GM23248 (cell line): ENCODE measurements around the gene UCP3. TPM values are rescaled to one million over a fixed set of nuclear protein-coding genes. Genes with fewer than 3 reads are reported as not detected.

Source experiments
- DNase-seq: peaks from one replicate; pipeline ENCODE4 v3.0.0-alpha.2; 2015
- H2AFZ ChIP-seq: fragments of 200-600 bp; sonication (generic); 2 replicates; pipeline ENCODE4 v1.6.1; 2016; ENCODE audit warnings: antibody characterized with exemption
- H3F3A ChIP-seq: fragments of 200-600 bp; sonication (generic); 2 replicates; pipeline ENCODE4 v1.6.1; 2016; ENCODE audit warnings: mild to moderate bottlenecking, antibody characterized with exemption, mixed run types; ENCODE audit not compliant: insufficient read depth
- H3K27ac ChIP-seq: fragments of 200-600 bp; sonication (generic); 2 replicates; pipeline ENCODE4 v1.5.1; 2016; ENCODE audit warnings: mild to moderate bottlenecking
- H3K27me3 ChIP-seq: fragments of 200-600 bp; sonication (generic); replicated peaks from 2 replicates; pipeline ENCODE4 v1.6.1; 2016; ENCODE audit warnings: mild to moderate bottlenecking; ENCODE audit not compliant: insufficient read depth
- H3K36me3 ChIP-seq: fragments of 200-600 bp; sonication (generic); 2 replicates; pipeline ENCODE4 v1.6.1; 2016; ENCODE audit warnings: low read depth, mild to moderate bottlenecking
- H3K4me1 ChIP-seq: fragments of 200-600 bp; sonication (generic); 2 replicates; pipeline ENCODE4 v1.6.1; 2016; ENCODE audit warnings: mild to moderate bottlenecking; ENCODE audit not compliant: insufficient read depth
- H3K4me2 ChIP-seq: fragments of 200-600 bp; sonication (generic); one replicate; pipeline ENCODE4 v1.6.1; 2016; ENCODE audit warnings: mild to moderate bottlenecking; ENCODE audit not compliant: unreplicated experiment
- H3K4me3 ChIP-seq: fragments of 200-600 bp; sonication (generic); 2 replicates; pipeline ENCODE4 v1.5.1; 2016; ENCODE audit warnings: mild to moderate bottlenecking
- H3K79me2 ChIP-seq: fragments of 200-600 bp; sonication (generic); 2 replicates; pipeline ENCODE4 v1.6.1; 2016; ENCODE audit warnings: mild to moderate bottlenecking; ENCODE audit not compliant: insufficient read depth
- H3K9ac ChIP-seq: fragments of 200-600 bp; sonication (generic); 2 replicates; pipeline ENCODE4 v1.6.1; 2016; ENCODE audit warnings: mild to moderate bottlenecking
- H3K9me2 ChIP-seq: fragments of 200-600 bp; sonication (generic); 2 replicates; pipeline ENCODE4 v1.6.1; 2016; ENCODE audit warnings: mixed run types, mild to moderate bottlenecking, moderate library complexity; ENCODE audit not compliant: insufficient read depth
- H3K9me3 ChIP-seq: fragments of 200-600 bp; sonication (generic); one replicate; pipeline ENCODE4 v1.6.1; 2017; ENCODE audit warnings: low read depth
- H4K20me1 ChIP-seq: fragments of 200-600 bp; sonication (generic); 2 replicates; pipeline ENCODE4 v1.6.0; 2016; ENCODE audit not compliant: insufficient read depth
- EZH2 ChIP-seq: fragments of 200-600 bp; sonication (generic); IDR thresholded peaks from 2 replicates; pipeline ENCODE4 v1.6.1; 2018; ENCODE audit warnings: antibody characterized with exemption, mild to moderate bottlenecking; ENCODE audit not compliant: insufficient read depth, poor library complexity, severe bottlenecking
- EZH2phosphoT487 ChIP-seq: fragments of 200-600 bp; sonication (generic); IDR thresholded peaks from 2 replicates; pipeline ENCODE4 v1.6.1; 2018; ENCODE audit warnings: antibody characterized with exemption, moderate library complexity, mild to moderate bottlenecking, low read depth; ENCODE audit not compliant: insufficient read depth
- WGBS, 2 experiments: methylation state at CpG; one replicate each; pipeline ENCODE4 v1.1.6; 2015 to 2017; ENCODE audit warnings: low lambda C conversion rate in 2 of 2, low coverage in 1 of 2; ENCODE audit errors: missing lambda C conversion rate in 2 of 2; 5-methylcytosine and 5-hydroxymethylcytosine counted together
- in situ Hi-C: fragments of 300-500 bp; cut with MboI; formaldehyde crosslinking; loops from 2 replicates; pipeline ENCODE4 v1.15.0; 2020
- polyA plus RNA-seq: library from polyadenylated mRNA; unstranded; fragments of >200 nt; fragmentation: Nextera tagmentation; extraction: Ambion mirVana; gene quantifications from 2 replicates; pipeline ENCODE4 v1.2.1, GENCODE V29; 2016
- total RNA-seq: library from RNA; depleted of rRNA; stranded (reverse); fragments of >200 nt; shearing (Covaris generic); gene quantifications from 2 replicates; pipeline ENCODE4 v1.2.3, GENCODE V29; 2014

The UCP3 gene
- total and polyA plus RNA-seq, 2 experiments from 2014 or later, result 0.11 TPM; not detected in 1

DNA sequence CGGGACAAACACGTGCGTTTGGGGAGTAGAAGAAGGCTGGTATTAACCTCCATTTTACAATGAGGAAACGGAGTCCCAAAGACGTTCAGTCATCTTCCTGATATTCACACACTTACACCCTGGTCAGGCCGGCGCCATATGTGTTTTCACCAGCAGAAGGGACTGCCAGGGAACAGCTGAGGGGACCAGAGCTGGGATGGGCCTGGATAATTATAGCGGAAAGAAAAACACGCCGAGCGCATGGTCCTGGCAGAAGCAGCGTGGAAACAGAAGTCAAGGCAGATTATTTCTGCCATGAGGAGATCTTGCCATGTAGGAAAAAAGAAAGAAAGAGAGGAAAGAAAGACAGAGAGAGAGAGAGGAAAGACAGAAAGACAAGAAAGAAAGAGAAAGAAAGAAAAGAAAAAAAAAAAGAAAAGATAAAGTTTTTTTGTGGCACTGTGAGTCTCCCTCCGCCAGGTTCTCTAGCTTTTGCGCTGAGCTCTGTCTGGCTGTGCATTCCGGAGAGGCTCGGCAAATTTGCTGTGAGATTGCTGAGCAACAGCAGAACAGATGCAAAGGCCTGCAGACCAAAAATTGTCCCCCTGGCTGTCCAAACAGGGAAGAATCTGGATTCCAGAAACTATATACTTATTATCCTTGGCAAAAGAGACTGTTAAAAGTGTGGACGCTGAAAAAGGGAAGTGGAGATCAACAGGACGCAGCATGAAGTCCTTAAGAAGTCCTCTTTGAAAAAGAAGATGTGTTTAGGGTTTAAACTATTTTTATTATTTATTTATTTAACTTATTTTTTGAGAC lies 24.9 kb downstream of the UCP3 start:
- WGBS, 2 experiments, result 27% methylated on average over 18 of the region's 18 CpGs
- no peak for TF ChIP-seq EZH2
- TF ChIP-seq EZH2phosphoT487, result no peak
- in situ Hi-C loops, result no loop called here
- no peak for DNase-seq
- H3K9me3 ChIP-seq, result no peaks in the 10 kb centered on the region
- no peaks in the 10 kb centered on the region for H3K36me3 ChIP-seq
- H3K9ac ChIP-seq, result peak overlapping the region; percentile 76
- no peaks in the 10 kb centered on the region for H3K4me1 ChIP-seq
- H3K4me3 ChIP-seq, result peak overlapping the region; percentile 76
- H4K20me1 ChIP-seq, result no peaks in the 10 kb centered on the region
- peaks cover 2% of the 10 kb centered on the region; the same call in 1 of the 2 replicates for H3F3A ChIP-seq
- no peaks in the 10 kb centered on the region for H3K27me3 ChIP-seq
- H2AFZ ChIP-seq, result peak overlapping the region; percentile 99
- H3K79me2 ChIP-seq, result no peaks in the 10 kb centered on the region
- H3K4me2 ChIP-seq, result peak overlapping the region; percentile 89
- no peak overlapping the region for H3K27ac ChIP-seq
- H3K9me2 ChIP-seq, result no peaks in the 10 kb centered on the region

DNA sequence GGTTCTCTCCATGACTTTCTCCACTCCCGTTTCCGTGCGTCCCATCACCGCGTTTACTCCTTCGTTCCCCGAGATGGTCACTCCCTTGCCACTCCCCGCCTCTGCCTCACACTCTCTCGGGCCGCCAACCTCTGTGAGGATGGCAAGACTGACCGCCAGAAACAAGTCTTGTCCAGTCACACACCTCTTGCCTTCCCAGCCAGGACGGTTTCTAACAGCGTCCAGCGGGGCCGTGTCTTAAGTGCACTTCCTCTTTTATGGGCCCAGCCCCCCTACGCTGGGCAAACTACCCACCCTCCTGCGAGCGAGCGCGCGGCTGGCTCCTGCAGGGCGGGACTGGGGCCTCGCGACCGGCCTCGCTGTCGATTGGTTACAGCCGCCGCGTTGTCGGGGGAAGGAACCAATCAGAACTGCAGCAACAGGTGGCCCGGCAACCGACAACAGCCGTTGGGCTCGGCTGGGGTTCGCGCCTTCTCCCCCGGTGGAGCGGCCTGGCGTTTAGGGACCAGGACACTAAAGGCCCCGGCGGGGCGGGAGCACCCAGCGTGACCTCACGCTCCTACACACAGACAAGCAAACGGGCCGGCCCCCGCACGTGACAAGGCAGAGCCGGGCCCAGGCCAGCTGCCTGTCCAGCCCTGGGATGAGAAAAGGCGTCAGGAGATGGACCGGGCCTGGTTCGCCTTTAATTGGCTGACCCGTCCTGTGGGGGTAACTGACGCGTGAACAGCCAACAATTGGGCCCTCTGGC lies 25.7 kb downstream of the UCP3 start:
- peaks cover 9% of the 10 kb centered on the region; the same call in 1 of the 2 replicates for H3F3A ChIP-seq
- no peaks in the 10 kb centered on the region for H3K27me3 ChIP-seq
- peak overlapping the region; percentile 76 for H3K9ac ChIP-seq
- TF ChIP-seq EZH2 (no peak), EZH2phosphoT487 (no peak)
- H3K27ac ChIP-seq, result peak overlapping the region; percentile 46
- peak overlapping the region; percentile 76 for H3K4me3 ChIP-seq
- WGBS, 2 experiments, result 0 to 1% methylated on average over 55 to 56 of the region's 56 CpGs
- peak; percentile 91 for DNase-seq
- in situ Hi-C loops, result no loop called here
- no peaks in the 10 kb centered on the region for H3K79me2 ChIP-seq
- H2AFZ ChIP-seq, result peak overlapping the region; percentile 99
- H3K4me1 ChIP-seq, result no peaks in the 10 kb centered on the region
- no peaks in the 10 kb centered on the region for H4K20me1 ChIP-seq
- H3K9me3 ChIP-seq, result no peaks in the 10 kb centered on the region
- no peaks in the 10 kb centered on the region for H3K9me2 ChIP-seq
- H3K4me2 ChIP-seq, result peak overlapping the region; percentile 89
- no peaks in the 10 kb centered on the region for H3K36me3 ChIP-seq

DNA sequence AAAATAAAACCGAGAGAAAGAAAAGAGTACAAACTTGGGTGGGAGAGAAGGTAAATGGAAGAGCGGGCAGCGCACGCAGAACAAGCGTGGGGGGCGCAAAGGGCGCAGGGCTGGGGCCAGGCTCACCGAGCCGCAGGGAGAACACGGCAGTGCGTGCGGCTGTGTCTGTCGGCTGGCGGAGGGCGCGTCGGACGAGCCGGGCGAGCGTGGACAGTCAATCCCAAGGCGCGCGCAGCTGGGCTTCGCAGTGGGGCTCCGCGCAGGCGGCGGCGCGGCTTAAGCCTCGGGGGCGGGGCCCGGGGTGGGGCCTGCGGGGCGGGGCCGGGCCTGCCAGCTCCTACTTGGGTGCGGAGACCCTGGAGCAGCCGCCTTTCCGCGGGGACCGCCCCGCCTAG lies 26.3 kb downstream of the UCP3 start, which contains the start of gene UCP2:
UCP2 (minus strand) TSS at position 249 of the 395 bp plus-strand sequence. CDS start 4,465 bp downstream, outside the sequence.
- Histone ChIP-seq H3K36me3 (no peaks in the 10 kb centered on the region), H3K79me2 (no peaks in the 10 kb centered on the region), H3K4me1 (no peaks in the 10 kb centered on the region), H4K20me1 (no peaks in the 10 kb centered on the region), H3K9me3 (no peaks in the 10 kb centered on the region), H3K9me2 (no peaks in the 10 kb centered on the region), H3K27ac (peak within 1 kb of the TSS; percentile 46), H2AFZ (peak within 1 kb of the TSS; percentile 99), H3K4me2 (peak within 1 kb of the TSS; percentile 89), H3K4me3 (peak within 1 kb of the TSS; percentile 76), H3K27me3 (no peaks in the 10 kb centered on the region), H3F3A (peaks cover 9% of the 10 kb centered on the region; the same call in 1 of the 2 replicates), H3K9ac (peak within 1 kb of the TSS; percentile 76)
- WGBS, 2 experiments, result 2 to 7% methylated on average over 21 to 26 of the region's 43 CpGs
- in situ Hi-C loops, result no loop called here
- DNase-seq, result peak; percentile 91
- TF ChIP-seq EZH2phosphoT487, result no peak
- TF ChIP-seq EZH2, result no peak

DNA sequence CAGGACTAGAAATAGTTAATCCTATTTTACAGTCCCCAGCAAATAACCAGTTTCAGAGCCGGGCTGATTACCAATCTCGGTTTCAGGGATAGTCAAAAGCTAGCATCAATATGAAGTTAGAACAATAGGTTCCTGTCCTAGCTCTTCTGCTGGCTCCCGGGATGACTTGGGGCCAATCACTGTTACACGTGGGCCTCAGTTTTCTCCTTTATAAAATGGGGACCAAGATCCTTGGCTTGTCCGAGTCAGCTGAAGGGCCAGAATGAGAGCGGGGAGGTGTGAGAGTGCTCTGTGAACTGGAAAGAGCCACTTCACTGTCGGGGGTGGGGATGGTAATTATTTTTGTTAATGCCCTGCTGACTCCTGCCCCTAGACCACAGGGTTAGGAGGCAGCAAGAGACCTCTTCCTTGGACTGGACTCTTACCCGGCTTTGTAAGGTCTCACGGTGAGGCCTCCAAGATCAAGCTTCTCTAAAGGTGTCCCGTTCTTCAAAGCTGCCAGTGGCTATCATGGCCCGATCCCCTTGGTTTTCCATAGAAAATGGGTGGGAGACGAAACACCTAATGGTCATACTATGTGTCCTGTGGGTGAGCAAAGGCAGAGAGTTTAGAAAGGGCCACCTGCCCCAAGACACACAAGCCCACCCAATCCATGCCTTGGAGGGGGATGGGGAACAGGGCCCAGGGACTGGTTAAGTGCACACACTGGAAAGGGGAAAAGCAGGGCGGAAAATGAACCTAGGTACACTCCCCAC lies 27.7 kb downstream of the UCP3 start:
- TF ChIP-seq EZH2phosphoT487 (no peak), EZH2 (no peak)
- no peaks in the 10 kb centered on the region for H3K9me2 ChIP-seq
- 86 to 89% methylated on average over 13 of the region's 13 CpGs for WGBS, 2 experiments
- no peaks in the 10 kb centered on the region for H3K36me3 ChIP-seq
- no peaks in the 10 kb centered on the region for H3K79me2 ChIP-seq
- no peaks in the 10 kb centered on the region for H3K9me3 ChIP-seq
- peaks cover 9% of the 10 kb centered on the region; the same call in 1 of the 2 replicates for H3F3A ChIP-seq
- H4K20me1 ChIP-seq, result no peaks in the 10 kb centered on the region
- DNase-seq, result no peak
- in situ Hi-C loops, result no loop called here
- no peaks in the 10 kb centered on the region for H3K4me1 ChIP-seq
- no peak overlapping the region for H3K4me2 ChIP-seq
- no peak overlapping the region for H3K9ac ChIP-seq
- no peak overlapping the region for H3K4me3 ChIP-seq
- no peak overlapping the region for H2AFZ ChIP-seq
- no peaks in the 10 kb centered on the region for H3K27me3 ChIP-seq
- no peak overlapping the region for H3K27ac ChIP-seq
